GM12878 (cell line): ENCODE results near the gene FLNC. TPM values are rescaled to one million over a fixed set of nuclear protein-coding genes. Genes with fewer than 3 reads are reported as not detected.

Source experiments
- ATAC-seq: fragments of 200-7000 bp; cut with Tn5 transposase; 3 replicates; pipeline ENCODE4 v1.9.1; 2020; ENCODE audit warnings: mild to moderate bottlenecking, moderate library complexity
- BruUV-seq: library from RNA; stranded (reverse); fragments of 400-500 nt; replicated peaks from 2 replicates; lab custom pipeline; 2021; lab: Mats Ljungman, UMichigan
- CTCF ChIA-PET: fragments of 300-600 bp; sonication (Branson Sonifier 250); formaldehyde crosslinking; extraction: SDS; loops from one replicate; lab custom pipeline; 2021; ENCODE audit warnings: inconsistent platforms; lab: Yijun Ruan, JAX
- POLR2A ChIA-PET: fragments of 350-600 bp; formaldehyde crosslinking; extraction: SDS; loops from one replicate; lab custom pipeline; 2021; ENCODE audit warnings: inconsistent platforms; lab: Charles Lee
- RAD21 ChIA-PET: fragments of 300-600 bp; sonication (Branson Sonifier 250); formaldehyde crosslinking; loops from one replicate; lab custom pipeline; 2023; ENCODE audit warnings: antibody characterized with exemption; ENCODE audit not compliant: unreplicated experiment; lab: Charles Lee
- SMC1A ChIA-PET: fragments of 300-600 bp; sonication (Branson Sonifier 250); formaldehyde crosslinking; loops from one replicate; lab custom pipeline; 2023; ENCODE audit not compliant: unreplicated experiment, uncharacterized antibody; lab: Charles Lee
- DNase-seq: peaks from one replicate; pipeline ENCODE4 v3.0.0-alpha.2; 2011; ENCODE audit warnings: low read depth, low spot score
- FAIRE-seq: peaks from 3 replicates; lab custom pipeline; 2011; peaks lifted over from hg19 to GRCh38; lab: Jason Lieb, UNC
- H2AFZ ChIP-seq: 2 replicates; pipeline ENCODE4 v1.6.0; 2011; ENCODE audit warnings: low read depth, low read length, control low read depth; ENCODE audit not compliant: control insufficient read depth
- H3K27ac ChIP-seq: 2 replicates; pipeline ENCODE4 v1.5.1; 2011; ENCODE audit warnings: control low read depth; ENCODE audit not compliant: control insufficient read depth, insufficient read depth
- H3K27me3 ChIP-seq, 2 experiments: replicated peaks in 1 of 2; 2 replicates each; pipeline versions ENCODE4 v1.6.0 to v1.6.1; 2011; ENCODE audit warnings: low read length in 1 of 2; ENCODE audit not compliant: control insufficient read depth in 2 of 2, insufficient read depth in 2 of 2
- H3K36me3 ChIP-seq, 2 experiments: 2 replicates each; pipeline ENCODE4 v1.5.1; 2011; ENCODE audit warnings: low read length in 1 of 2; ENCODE audit not compliant: control insufficient read depth in 2 of 2, insufficient read depth in 2 of 2
- H3K4me1 ChIP-seq: 2 replicates; pipeline ENCODE4 v1.6.1; 2011; ENCODE audit warnings: mild to moderate bottlenecking, low read length, moderate library complexity, mixed read lengths; ENCODE audit not compliant: control insufficient read depth, insufficient read depth
- H3K4me2 ChIP-seq: 2 replicates; pipeline ENCODE4 v1.6.0; 2011; ENCODE audit warnings: control low read depth; ENCODE audit not compliant: control insufficient read depth, insufficient read depth
- H3K4me3 ChIP-seq: fragments of 200-600 bp; sonication (generic); 2 replicates; pipeline ENCODE4 v1.5.1; 2016
- H3K79me2 ChIP-seq: 2 replicates; pipeline ENCODE4 v1.6.0; 2011; ENCODE audit warnings: low read length; ENCODE audit not compliant: control insufficient read depth, insufficient read depth
- H3K9ac ChIP-seq: 2 replicates; pipeline ENCODE4 v1.8.0; 2011; ENCODE audit warnings: low read length, control low read depth, mixed read lengths; ENCODE audit not compliant: control insufficient read depth, insufficient read depth
- H3K9me3 ChIP-seq: replicated peaks from 3 replicates; pipeline ENCODE4 v1.5.1; 2011; ENCODE audit warnings: mild to moderate bottlenecking, low read length; ENCODE audit not compliant: control insufficient read depth, insufficient read depth
- H4K20me1 ChIP-seq: 2 replicates; pipeline ENCODE4 v1.6.0; 2011; ENCODE audit not compliant: control insufficient read depth, insufficient read depth
- BCLAF1 ChIP-seq: fragments of 450-650 bp; IDR thresholded peaks from 2 replicates; pipeline ENCODE4 v1.6.1; 2017; ENCODE audit warnings: antibody characterized with exemption, mild to moderate bottlenecking, moderate library complexity
- BHLHE40 ChIP-seq, 2 experiments: fragments of 450-650 bp in 1 of 2; IDR thresholded peaks; 2 replicates each; pipeline ENCODE4 v1.6.1; 2011 to 2017; ENCODE audit warnings: low read depth in 2 of 2, borderline replicate concordance in 1 of 2, improper control_type of control experiment in 1 of 2, low read length in 1 of 2, mild to moderate bottlenecking in 1 of 2
- CHD1 ChIP-seq: IDR thresholded peaks from 2 replicates; pipeline ENCODE4 v1.6.1; 2012; ENCODE audit warnings: low read depth, low read length, improper control_type of control experiment
- FOXM1 ChIP-seq: IDR thresholded peaks from 2 replicates; pipeline ENCODE4 v1.6.1; 2012; ENCODE audit warnings: low read depth, mild to moderate bottlenecking, inconsistent platforms, low read length, moderate library complexity
- JUNB ChIP-seq: IDR thresholded peaks from 2 replicates; pipeline ENCODE4 v1.6.1; 2016; ENCODE audit warnings: antibody characterized with exemption, mild to moderate bottlenecking
- SIX5 ChIP-seq: IDR thresholded peaks from 2 replicates; pipeline ENCODE4 v1.6.1; 2011; ENCODE audit warnings: mild to moderate bottlenecking, low read depth, low read length, moderate library complexity; ENCODE audit not compliant: severe bottlenecking
- TAF1 ChIP-seq: IDR thresholded peaks from 2 replicates; pipeline ENCODE4 v1.6.1; 2011; ENCODE audit warnings: mild to moderate bottlenecking, low read depth, low read length, borderline replicate concordance
- TCF7 ChIP-seq: IDR thresholded peaks from 2 replicates; pipeline ENCODE4 v1.6.1; 2014; ENCODE audit warnings: antibody characterized with exemption, borderline replicate concordance
- USF1 ChIP-seq: IDR thresholded peaks from 2 replicates; pipeline ENCODE4 v1.6.1; 2011; ENCODE audit warnings: borderline replicate concordance, low read depth, mild to moderate bottlenecking, moderate library complexity, mixed read lengths, low read length; ENCODE audit not compliant: insufficient read depth; ENCODE audit errors: extremely low read length
- ZZZ3 ChIP-seq: IDR thresholded peaks from 2 replicates; pipeline ENCODE4 v1.6.1; 2011; ENCODE audit warnings: low read depth; ENCODE audit not compliant: control insufficient read depth, insufficient read length
- WGBS: methylation state at CpG from one replicate; pipeline ENCODE4 v1.1.6; 2016; ENCODE audit warnings: low lambda C conversion rate; ENCODE audit not compliant: insufficient replicate concordance, insufficient coverage; ENCODE audit errors: missing lambda C conversion rate; 5-methylcytosine and 5-hydroxymethylcytosine counted together
- in situ Hi-C: fragments of 300-500 bp; cut with MboI; formaldehyde crosslinking; loops from 9 replicates; pipeline ENCODE4 v1.14.3; 2018; ENCODE audit warnings: mixed read lengths
- intact Hi-C: fragments of 100-400 bp; cut with micrococcal nuclease; formaldehyde crosslinking; loops from one replicate; pipeline ENCODE4 v1.14.2; 2022; ENCODE audit not compliant: unreplicated experiment
- polyA plus RNA-seq, 11 experiments: library from polyadenylated mRNA; depleted of rRNA in 4 of 11; unstranded in 6 of 11; stranded (reverse) in 5 of 11; fragments of >200 nt; fragmentation: Nextera tagmentation in 4 of 11; fragmentation: Illumina TruSeq in 1 of 11; extraction: Ambion mirVana in 4 of 11; extraction: Trizol in 1 of 11; gene quantifications; 1 replicate in 1 of 11; 2 replicates in 10 of 11; pipeline versions ENCODE4 v1.2.1 to v1.2.3, GENCODE V29; 2011 to 2016; ENCODE audit warnings: inconsistent platforms in 2 of 11, missing spikeins in 2 of 11, low read depth in 1 of 11
- total RNA-seq, 4 experiments: library from RNA; depleted of rRNA in 3 of 4; stranded (reverse); fragments of >200 nt in 3 of 4; fragmentation: Illumina TruSeq in 1 of 4; extraction: Trizol in 1 of 4; gene quantifications; 2 replicates each; pipeline versions ENCODE4 v1.2.1 to v1.2.3, GENCODE V29; 2013 to 2021

Gene FLNC
- total and polyA plus RNA-seq, 10 of the 15 experiments (the other 5 are each of a cell fraction or from before 2014, with no cell fraction given), result 0.01 to 0.21 (median 0.06) TPM; not detected in 3

- ChIA-PET POLR2A (interaction anchor here (0.5 kb wide), 1 partner anchor 372 kb away, joined by 5 read pairs; no protein-coding TSS in a partner anchor), SMC1A (interaction anchor here (0.7 to 0.9 kb wide), 2 partner anchors 11 to 88 kb away, joined by 3 read pairs; no protein-coding TSS in a partner anchor), CTCF (interaction anchor here (0.7 to 2.0 kb wide), 3 partner anchors 16 to 770 kb away, joined by 3 to 5 read pairs (median 3); partner anchors contain the start of gene ATP6V1F), RAD21 (interaction anchor here (0.7 kb wide), 1 partner anchor 378 kb away, joined by 5 read pairs; no protein-coding TSS in a partner anchor)
- no peak overlapping the region for H3K4me3 ChIP-seq
- ATAC-seq (no peak), FAIRE-seq (no peak), DNase-seq (no peak)
- BruUV-seq, result no TSS peak
- TF ChIP-seq SIX5, result no peak
- intact Hi-C loops (no loop called here), in situ Hi-C loops (no loop called here)
- H3K4me1 ChIP-seq, result peaks cover 3% of the 10 kb centered on the region; the same call in 1 of the 2 replicates
- H3K79me2 ChIP-seq, result no peaks in the 10 kb centered on the region
- H3K27me3 ChIP-seq, result no peaks in the 10 kb centered on the region
- H3K9ac ChIP-seq, result no peak overlapping the region
- H2AFZ ChIP-seq, result no peak overlapping the region
- H3K36me3 ChIP-seq, result no peaks in the 10 kb centered on the region
- 81% methylated on average over 14 of the region's 14 CpGs for WGBS
- no peak overlapping the region for H3K27ac ChIP-seq
- H4K20me1 ChIP-seq, result no peaks in the 10 kb centered on the region
- H3K9me3 ChIP-seq, result no peaks in the 10 kb centered on the region
- H3K4me2 ChIP-seq, result no peak overlapping the region
Measured at GRCh38 chr7:128878226-128879105, 48.3 kb downstream of the FLNC start.

- FAIRE-seq, result no peak
- H3K4me2 ChIP-seq, result no peak overlapping the region
- ChIA-PET RAD21 (interaction anchor here (1.3 kb wide), 1 partner anchor 16 kb away, joined by 3 read pairs; no protein-coding TSS in a partner anchor), CTCF (interaction anchor here (0.7 to 2.0 kb wide), 3 partner anchors 15 to 771 kb away, joined by 3 to 5 read pairs (median 4); partner anchors contain the start of gene ATP6V1F), POLR2A (no interaction called here), SMC1A (interaction anchor here (0.7 to 0.9 kb wide), 2 partner anchors 12 to 87 kb away, joined by 3 read pairs; no protein-coding TSS in a partner anchor)
- peaks cover 12% of the 10 kb centered on the region for H3K4me1 ChIP-seq
- no peaks in the 10 kb centered on the region for H3K36me3 ChIP-seq
- WGBS, result 84% methylated on average over 18 of the region's 19 CpGs
- no peaks in the 10 kb centered on the region for H4K20me1 ChIP-seq
- H3K79me2 ChIP-seq, result no peaks in the 10 kb centered on the region
- H3K27me3 ChIP-seq, result no peaks in the 10 kb centered on the region
- ATAC-seq, result no peak
- no peak overlapping the region for H2AFZ ChIP-seq
- DNase-seq, result no peak
- H3K9me3 ChIP-seq, result no peaks in the 10 kb centered on the region
- BruUV-seq, result no TSS peak
- no peak overlapping the region for H3K4me3 ChIP-seq
- H3K27ac ChIP-seq, result no peak overlapping the region
- in situ Hi-C loops (no loop called here), intact Hi-C loops (no loop called here)
- no peak overlapping the region for H3K9ac ChIP-seq
- no peak for TF ChIP-seq CHD1
- no peak for TF ChIP-seq TAF1
- TF ChIP-seq TCF7, result no peak
- TF ChIP-seq FOXM1, result no peak
- no peak for TF ChIP-seq ZZZ3
- TF ChIP-seq JUNB, result no peak
- TF ChIP-seq USF1, result peak; percentile 21
- TF ChIP-seq BHLHE40 (IDR thresholded peaks at IDR 0.05; ENCODE audit: borderline replicate concordance in 1 of 2, low read depth in 2 of 2, low read length in 1 of 2), result peak in 1 of 2 experiments; percentile 41; a peak in 2 of 4 replicates
- TF ChIP-seq BCLAF1, result no peak
Measured at GRCh38 chr7:128879461-128879938, 49.3 kb downstream of the FLNC start.
